Peyer's patch (tissue), 4 donors: ENCODE measurements around the gene PDZD7.

ENCODE experiments used
- CTCF ChIP-seq, 6 experiments: fragments of 450-650 bp in 4 of 6; fragments of 200-600 bp in 2 of 6; sonication (generic) in 1 of 6; IDR thresholded peaks; one replicate each; pipeline ENCODE4 v1.5.1; 2017 to 2019; ENCODE audit warnings: antibody characterized with exemption in 6 of 6, mild to moderate bottlenecking in 3 of 6, moderate library complexity in 1 of 6
- POLR2A ChIP-seq, 2 donors: fragments of 450-650 bp; IDR thresholded peaks; one replicate each; pipeline ENCODE4 v1.5.1; 2017; ENCODE audit warnings: antibody characterized with exemption in 2 of 2, mild to moderate bottlenecking in 2 of 2, moderate library complexity in 2 of 2

GRCh38 chr10:101066896-101067355, 36.0 kb upstream of the PDZD7 start:
- TF ChIP-seq CTCF (IDR thresholded peaks at IDR 0.05) = no peak
- TF ChIP-seq POLR2A (IDR thresholded peaks at IDR 0.05) = no peak
